NCI-H345 treated with DMSO at 0.1 percent for 48 hours (cell line): ENCODE data around the gene RANBP3.
A peak's percentile ranks its signal among the peaks of the same experiment; 100 is the strongest.
"Not testable (repeated sequence)": the region's sequence is repeated elsewhere in the genome, so short reads cannot be mapped to it uniquely, and the experiment has no call there.

Experiments used
- DNase-seq: peaks from one replicate; lab custom pipeline; 2025; ENCODE audit not compliant: unreplicated experiment; lab: John Stamatoyannopoulos, UW

Gene RANBP3

GRCh38 chr19:5988517-5989387, 10.8 kb upstream of the RANBP3 start:
- DNase-seq, result no peak

- DNase-seq, result peak; percentile 87
These were observed 9.3 kb upstream of the RANBP3 start for GRCh38 chr19:5987077-5987818.

- not testable (repeated sequence) for DNase-seq
These were observed 7.9 kb upstream of the RANBP3 start for GRCh38 chr19:5985837-5986236.

- DNase-seq, result no peak
These were observed 7.3 kb upstream of the RANBP3 start for GRCh38 chr19:5985098-5985783.

GRCh38 chr19:5984600-5984999, 6.7 kb upstream of the RANBP3 start:
- DNase-seq, result no peak

GRCh38 chr19:5983367-5983955, 5.5 kb upstream of the RANBP3 start:
- DNase-seq, result no peak

GRCh38 chr19:5978606-5979552, 939 bp upstream of the RANBP3 start:
- no peak for DNase-seq

GRCh38 chr19:5977222-5977784, 637 bp downstream of the RANBP3 start:
- DNase-seq, result no peak

- no peak for DNase-seq
These were observed 1.2 kb downstream of the RANBP3 start for GRCh38 chr19:5976768-5977167.

GRCh38 chr19:5975388-5975728, 2.6 kb downstream of the RANBP3 start:
- DNase-seq, result no peak

GRCh38 chr19:5974721-5975387, 3.1 kb downstream of the RANBP3 start:
- no peak for DNase-seq

- no peak for DNase-seq
These were observed 3.9 kb downstream of the RANBP3 start for GRCh38 chr19:5973867-5974635.

GRCh38 chr19:5973376-5973775, 4.6 kb downstream of the RANBP3 start:
- no peak for DNase-seq

- no peak for DNase-seq
These were observed 5.6 kb downstream of the RANBP3 start for GRCh38 chr19:5972355-5972731.

- DNase-seq, result no peak
These were observed 6.1 kb downstream of the RANBP3 start for GRCh38 chr19:5971714-5972354.

GRCh38 chr19:5969476-5969875, 8.5 kb downstream of the RANBP3 start:
- DNase-seq, result no peak

GRCh38 chr19:5968431-5969373, 9.2 kb downstream of the RANBP3 start:
- DNase-seq, result peak; percentile 24
